Measurements from ENCODE around the gene TMEM163.

- TF ChIP-seq POLR2A (IDR thresholded peaks at IDR 0.05) (no peak), CTCF (IDR thresholded peaks at IDR 0.05) (no peak)
Measured at GRCh38 chr2:134458473-134458853, 260.3 kb downstream of the TMEM163 start.
